DMS153 treated with DMSO at 0.1 percent for 48 hours (cell line): ENCODE data around the gene MRTFA.
"Not testable (repeated sequence)": the region's sequence is repeated elsewhere in the genome, so short reads cannot be mapped to it uniquely, and the experiment has no call there.

ENCODE experiments used
- DNase-seq: peaks from one replicate; lab custom pipeline; 2025; ENCODE audit not compliant: unreplicated experiment; lab: John Stamatoyannopoulos, UW

The MRTFA gene

GRCh38 chr22:40560551-40560950 is 76.0 kb downstream of the MRTFA start:
- no peak for DNase-seq

DNA sequence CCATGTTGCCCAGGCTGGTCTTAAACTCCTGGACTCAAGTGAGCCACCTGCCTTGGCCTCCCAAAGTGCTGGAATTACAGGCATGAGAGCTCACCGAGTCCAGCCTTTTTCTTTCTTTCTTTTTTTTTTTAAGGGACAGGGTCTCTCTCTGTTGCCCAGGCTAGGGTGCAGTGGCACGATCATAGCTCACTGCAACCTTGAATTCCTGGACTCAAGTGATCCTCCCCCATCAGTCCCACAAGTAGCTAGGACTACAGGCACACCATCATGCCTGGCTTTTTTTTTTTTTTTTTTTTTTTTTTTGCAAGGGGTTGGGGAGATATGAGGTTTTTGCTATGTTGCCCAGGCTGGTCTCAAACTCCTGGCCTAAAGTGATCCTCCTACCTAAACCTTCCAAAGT is 78.5 kb downstream of the MRTFA start:
- DNase-seq: no peak

GRCh38 chr22:40556641-40557040 is 79.9 kb downstream of the MRTFA start:
- no peak for DNase-seq

DNA sequence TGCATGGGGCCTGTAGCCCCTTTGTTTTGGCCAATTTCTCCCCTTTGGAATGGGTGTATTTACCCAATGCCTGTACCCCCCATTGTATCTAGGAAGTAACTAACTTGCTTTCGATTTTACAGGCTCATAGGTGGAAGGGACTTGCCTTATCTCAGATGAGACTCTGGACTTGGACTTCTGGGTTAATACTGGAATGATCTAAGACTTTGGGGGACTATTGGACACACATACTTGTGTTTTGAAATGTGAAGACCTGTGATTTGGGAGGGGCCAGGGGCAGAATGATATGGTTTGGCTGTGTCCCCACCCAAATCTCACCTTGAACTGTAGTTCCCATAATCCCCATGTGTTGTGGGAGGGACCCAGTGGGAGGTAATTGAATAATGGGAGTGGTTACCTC is 82.5 kb downstream of the MRTFA start:
- DNase-seq: not testable (repeated sequence)

DNA sequence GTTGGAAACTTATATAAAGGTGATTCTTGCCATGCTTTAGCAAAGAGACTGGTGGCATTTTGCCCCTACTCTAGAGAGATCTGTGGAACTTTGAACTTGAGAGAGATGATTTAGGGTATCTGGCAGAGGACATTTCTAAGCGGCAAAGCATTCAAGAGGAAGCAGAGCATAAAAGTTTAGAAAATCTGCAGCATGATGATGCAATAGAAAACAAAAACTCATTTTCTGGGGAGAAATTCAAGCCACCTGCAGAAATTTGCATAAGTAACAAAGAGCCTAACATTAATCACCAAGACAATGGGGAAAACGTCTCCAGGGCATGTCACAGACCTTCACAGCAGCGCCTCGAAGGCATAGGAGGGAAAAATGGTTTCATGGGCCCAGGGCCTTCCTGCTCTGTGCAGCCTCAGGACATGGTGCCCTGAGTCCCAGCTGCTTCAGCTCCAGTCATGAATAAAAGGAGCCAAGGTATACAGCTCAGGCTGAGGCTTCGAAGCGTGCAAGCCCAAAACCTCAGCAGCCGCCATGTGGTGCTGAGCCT is 83.4 kb downstream of the MRTFA start:
- no peak for DNase-seq

- DNase-seq: no peak
Observed at GRCh38 chr22:40552070-40552469, 84.4 kb downstream of the MRTFA start.

DNA sequence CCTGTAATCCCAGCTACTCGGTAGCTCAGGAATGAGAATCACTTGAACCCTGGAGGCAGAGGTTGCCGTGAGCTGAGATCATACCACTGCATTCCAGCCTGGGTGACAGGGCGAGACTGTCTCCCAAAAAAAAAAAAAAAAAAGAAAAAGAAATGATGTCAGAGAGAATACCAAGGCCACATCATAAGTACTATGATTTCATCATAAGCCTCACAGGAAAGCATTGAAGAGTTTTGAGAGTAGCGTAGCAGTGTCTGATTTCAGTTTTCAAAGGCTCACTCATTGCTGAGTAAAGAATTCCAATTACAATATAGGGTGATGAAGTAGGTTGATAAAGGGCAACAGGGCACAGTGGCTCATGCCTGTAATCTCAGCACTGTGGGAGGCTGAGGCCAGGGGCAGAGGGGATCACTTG is 88.8 kb downstream of the MRTFA start:
- no peak for DNase-seq

- no peak for DNase-seq
Observed at GRCh38 chr22:40544758-40545157, 91.8 kb downstream of the MRTFA start.

GRCh38 chr22:40542821-40543540 is 93.5 kb downstream of the MRTFA start:
- DNase-seq: no peak

- no peak for DNase-seq
Observed at GRCh38 chr22:40541300-40541699, 95.2 kb downstream of the MRTFA start.

DNA sequence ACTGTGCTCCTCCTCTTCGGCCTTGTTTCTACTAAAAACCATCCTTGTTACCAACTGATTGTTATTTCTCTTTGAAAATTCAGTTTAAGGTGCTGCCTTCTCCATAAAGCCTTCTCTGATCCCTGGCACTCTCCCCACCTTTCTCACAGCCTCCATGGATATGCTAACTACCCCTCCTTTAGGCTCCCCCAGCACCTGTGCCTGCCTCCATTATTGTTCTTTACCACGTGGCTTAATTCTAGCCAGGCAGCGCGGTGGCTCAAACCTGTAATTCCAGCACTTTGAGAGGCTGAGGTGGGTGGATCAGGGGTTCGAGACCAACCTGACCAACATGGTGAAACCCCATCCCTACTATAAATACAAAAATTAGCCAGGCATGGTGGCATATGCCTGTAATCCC is 96.3 kb downstream of the MRTFA start:
- DNase-seq: no peak

DNA sequence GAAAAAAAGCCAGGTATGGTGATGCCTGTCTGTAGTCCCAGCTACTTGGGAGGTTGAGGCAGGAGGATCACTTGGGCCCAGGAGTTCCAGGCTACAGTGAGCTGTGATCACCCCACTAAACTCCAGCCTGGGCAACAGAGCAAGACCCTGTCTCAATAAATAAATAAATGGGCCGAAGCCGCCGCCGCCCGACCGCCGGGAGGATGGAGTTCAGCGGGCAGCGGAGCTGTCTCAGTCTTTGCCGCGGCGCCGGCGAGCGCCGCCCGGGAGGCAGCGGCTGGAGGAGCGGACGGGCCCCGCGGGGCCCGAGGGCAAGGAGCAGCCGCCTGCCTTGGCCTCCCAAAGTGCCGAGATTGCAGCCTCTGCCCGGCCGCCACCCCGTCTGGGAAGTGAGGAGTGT is 100.4 kb downstream of the MRTFA start:
- not testable (repeated sequence) for DNase-seq

DNA sequence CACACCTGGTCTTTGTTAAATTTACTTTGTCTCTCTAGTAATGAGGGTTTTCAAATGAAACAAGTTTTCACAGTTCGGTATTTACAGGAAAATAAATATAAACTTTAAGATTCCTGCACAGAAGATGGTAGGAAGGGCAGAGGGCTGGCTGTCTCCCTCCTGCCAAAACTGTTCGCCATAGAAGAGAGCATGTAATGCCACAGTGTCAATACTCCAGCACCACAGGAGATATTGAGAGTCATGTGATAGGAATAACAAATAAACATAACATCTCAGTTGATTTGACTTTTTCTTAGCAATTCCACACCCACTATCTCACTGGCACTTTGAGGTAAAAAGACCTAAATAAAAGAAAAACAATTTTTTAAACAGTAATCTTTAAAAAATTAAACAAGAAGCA is 100.9 kb downstream of the MRTFA start:
- no peak for DNase-seq

GRCh38 chr22:40535189-40535512 is 101.4 kb downstream of the MRTFA start:
- no peak for DNase-seq

DNA sequence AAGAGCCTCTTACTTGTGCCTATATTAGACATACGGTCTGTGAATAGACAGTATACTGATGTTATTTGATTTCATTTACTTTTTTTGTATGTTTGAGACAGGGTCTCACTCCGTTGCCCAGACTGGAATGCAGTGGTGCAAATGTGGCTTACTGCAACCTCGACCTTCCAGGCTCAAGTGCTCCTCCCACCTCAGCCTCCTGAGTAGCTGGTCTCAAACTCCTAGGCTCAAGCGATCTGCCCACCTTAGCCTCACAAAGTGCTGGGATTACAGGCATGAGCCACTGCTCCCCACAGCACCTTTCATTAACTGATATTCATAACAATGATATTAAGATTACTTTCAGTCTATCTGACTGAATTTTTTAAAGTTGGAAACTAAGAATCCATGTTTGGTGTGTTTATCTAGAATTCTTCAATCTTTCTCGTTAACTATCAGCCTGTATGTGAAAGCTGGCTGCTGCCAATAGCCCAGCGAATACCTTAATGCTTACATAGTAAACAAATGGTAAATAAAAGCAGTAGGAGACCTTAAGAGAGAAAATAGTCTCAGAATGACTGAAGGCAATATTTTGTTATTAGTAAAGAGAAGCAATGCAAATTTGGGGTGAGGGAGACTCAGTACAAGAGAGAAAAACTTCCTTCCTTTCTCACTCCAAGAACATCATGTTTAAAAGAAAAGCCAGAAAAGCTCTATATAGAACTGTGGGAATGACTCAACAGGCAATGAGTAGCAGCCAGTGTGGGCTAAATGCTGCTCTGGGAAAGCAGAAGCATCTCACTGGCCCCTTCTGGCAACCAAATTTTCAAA is 101.9 kb downstream of the MRTFA start:
- DNase-seq: no peak

GRCh38 chr22:40533712-40534378 is 102.7 kb downstream of the MRTFA start:
- DNase-seq: no peak

DNA sequence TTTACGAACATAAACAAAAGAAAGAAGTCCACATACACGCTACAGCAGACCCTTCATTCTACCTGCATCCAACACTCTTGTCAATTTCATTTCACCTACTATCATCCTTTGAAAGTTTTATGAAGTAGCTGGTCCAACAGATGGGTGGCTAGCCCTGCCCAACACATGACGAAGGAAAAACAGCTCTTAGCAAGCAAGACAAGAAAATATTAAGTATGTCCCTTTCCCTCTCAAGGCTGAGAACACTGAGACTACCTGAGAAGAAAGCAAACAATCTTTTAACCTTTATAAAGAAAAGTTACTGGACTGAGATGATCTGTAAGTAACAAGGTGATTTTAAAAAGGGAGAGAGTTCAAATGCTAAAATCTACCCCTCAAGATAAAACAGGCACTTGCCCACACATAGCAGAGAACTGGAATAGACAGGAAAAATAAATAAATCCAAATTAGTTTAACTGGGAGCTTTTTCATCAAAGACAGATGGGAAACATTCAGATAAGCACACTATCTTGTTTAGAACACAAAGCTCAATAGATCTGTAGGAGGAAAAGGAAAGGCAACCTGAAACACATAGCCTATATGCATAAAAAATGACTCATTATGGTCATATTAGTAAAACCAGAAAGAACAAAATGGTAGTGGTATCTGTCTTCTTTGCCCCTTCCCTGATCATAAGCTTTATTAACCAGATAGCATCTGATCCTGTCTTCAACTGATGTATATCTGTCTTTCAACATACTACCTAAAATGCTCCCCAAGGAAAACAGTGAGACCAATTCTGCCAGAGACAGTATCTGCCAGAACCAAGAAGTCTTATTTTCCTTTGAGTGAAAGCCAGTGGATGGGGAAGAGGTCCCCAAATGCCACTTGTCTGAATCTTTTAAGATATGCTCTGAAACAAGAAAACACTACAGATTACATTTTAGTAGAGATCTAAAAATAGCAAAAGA is 104.3 kb downstream of the MRTFA start:
- no peak for DNase-seq

DNA sequence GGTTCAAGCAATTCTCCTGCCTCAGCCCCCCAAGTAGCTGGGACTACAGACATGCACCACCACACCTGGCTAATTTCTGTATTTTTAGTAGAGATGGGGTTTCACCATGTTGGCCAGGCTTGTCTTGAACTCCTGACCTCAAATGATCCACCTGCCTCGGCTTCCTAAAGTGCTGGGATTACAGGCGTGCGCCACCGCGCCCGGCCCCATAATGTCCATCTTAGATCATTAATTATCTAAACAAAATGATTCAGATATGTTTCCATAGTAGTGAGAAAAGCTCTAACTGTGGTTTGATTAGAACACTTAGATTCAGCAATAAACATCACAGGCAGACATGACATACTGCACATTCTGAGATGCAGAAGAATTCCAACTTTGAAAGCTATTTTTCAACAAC is 106.1 kb downstream of the MRTFA start:
- not testable (repeated sequence) for DNase-seq

DNA sequence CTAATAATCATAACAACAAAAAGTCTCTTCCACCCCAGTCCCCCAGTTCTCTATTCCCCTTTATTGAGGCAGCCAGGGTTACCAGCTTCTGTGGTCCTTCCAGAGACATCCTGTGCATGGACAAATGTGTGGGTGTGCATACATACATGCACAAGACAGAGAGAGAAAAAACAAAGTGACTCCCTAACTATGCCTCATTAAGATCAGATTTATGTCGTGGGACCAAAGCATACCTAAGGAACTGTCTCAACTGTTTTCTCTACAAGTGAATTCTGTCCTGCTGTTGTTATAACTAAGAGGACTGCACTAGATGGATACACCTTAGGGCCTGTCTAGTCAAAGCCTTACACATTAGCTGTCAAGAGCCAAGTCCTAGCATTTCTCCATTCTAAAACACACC is 106.7 kb downstream of the MRTFA start:
- DNase-seq: no peak

- DNase-seq: no peak
Observed at GRCh38 chr22:40526960-40527359, 109.6 kb downstream of the MRTFA start.
